K562 (cell line): ENCODE results near the gene SVIP. TPM values are rescaled to one million over a fixed set of nuclear protein-coding genes. Genes with fewer than 3 reads are reported as not detected.

Experiments used
- ATF7 ChIP-seq: fragments of 450-650 bp; IDR thresholded peaks from 2 replicates; pipeline ENCODE4 v1.7.1; 2014; ENCODE audit warnings: mild to moderate bottlenecking, moderate library complexity
- BCL6 ChIP-seq: fragments of 250-450 bp; sonication (Bioruptor Pico); IDR thresholded peaks from 2 replicates; pipeline ENCODE4 v1.4.0; 2020
- CBX5 ChIP-seq: IDR thresholded peaks from 2 replicates; pipeline ENCODE4 v1.6.1; 2014; ENCODE audit warnings: low read depth, borderline replicate concordance
- CEBPB ChIP-seq: fragments of 450-650 bp; IDR thresholded peaks from 2 replicates; pipeline ENCODE4 v1.6.1; 2016; ENCODE audit warnings: missing genetic modification characterization, missing compliant biosample characterization
- CTBP1 ChIP-seq: fragments of 450-650 bp; IDR thresholded peaks from 2 replicates; pipeline ENCODE4 v1.6.1; 2016; ENCODE audit warnings: borderline replicate concordance
- E2F6 ChIP-seq, 2 experiments: IDR thresholded peaks; 2 replicates each; pipeline ENCODE4 v1.6.1; 2011; ENCODE audit warnings: borderline replicate concordance in 1 of 2, control low read depth in 1 of 2, low read depth in 1 of 2, low read length in 1 of 2, mild to moderate bottlenecking in 1 of 2, mixed read lengths in 1 of 2, moderate library complexity in 1 of 2; ENCODE audit not compliant: insufficient read depth in 1 of 2, insufficient read length in 1 of 2, poor library complexity in 1 of 2, severe bottlenecking in 1 of 2; ENCODE audit errors: extremely low read depth in 1 of 2
- ELK3 ChIP-seq: fragments of 450-650 bp; formaldehyde crosslinking; IDR thresholded peaks from 2 replicates; pipeline ENCODE4 v1.4.0; 2020; ENCODE audit warnings: mild to moderate bottlenecking
- FOXK2 ChIP-seq, 2 experiments: fragments of 450-650 bp; IDR thresholded peaks in 1 of 2; conservative IDR thresholded peaks in 1 of 2; 2 replicates each; pipeline ENCODE4 v1.6.1; 2016; ENCODE audit warnings: low read depth in 2 of 2, mild to moderate bottlenecking in 1 of 2
- MAFG ChIP-seq: fragments of 450-650 bp; conservative IDR thresholded peaks from 2 replicates; pipeline ENCODE4 v1.6.1; 2016; ENCODE audit warnings: missing genetic modification characterization, missing compliant biosample characterization
- MTA3 ChIP-seq: fragments of 450-650 bp; formaldehyde crosslinking; IDR thresholded peaks from 2 replicates; pipeline ENCODE4 v1.6.1; 2017; ENCODE audit warnings: mild to moderate bottlenecking, borderline replicate concordance
- NR4A1 ChIP-seq, 2 experiments: fragments of 250-450 bp in 1 of 2; fragments of 450-650 bp in 1 of 2; sonication (Bioruptor Pico) in 1 of 2; IDR thresholded peaks; 2 replicates each; pipeline versions ENCODE4 v1.4.0 to v1.6.1; 2016 to 2020; ENCODE audit warnings: mild to moderate bottlenecking in 2 of 2, missing compliant biosample characterization in 1 of 2, missing genetic modification characterization in 1 of 2, moderate library complexity in 1 of 2
- POLR2A ChIP-seq: fragments of 450-650 bp; conservative IDR thresholded peaks from 2 replicates; pipeline ENCODE4 v1.6.1; 2016
- PRPF4 ChIP-seq: fragments of 200-400 bp; formaldehyde crosslinking; IDR thresholded peaks from one replicate; pipeline ENCODE4 v1.6.1; 2017; ENCODE audit warnings: low read length, low read depth, mild to moderate bottlenecking; ENCODE audit not compliant: insufficient read depth, poor library complexity, severe bottlenecking
- RAD21 ChIP-seq, 2 experiments: fragments of 250-450 bp in 1 of 2; fragments of 450-650 bp in 1 of 2; sonication (Bioruptor Pico) in 1 of 2; formaldehyde crosslinking in 1 of 2; IDR thresholded peaks in 1 of 2; conservative IDR thresholded peaks in 1 of 2; 2 replicates each; pipeline versions ENCODE4 v1.4.0 to v1.8.0; 2020 to 2022; ENCODE audit warnings: mild to moderate bottlenecking in 2 of 2, moderate library complexity in 1 of 2
- RAD51 ChIP-seq: fragments of 450-650 bp; IDR thresholded peaks from 2 replicates; pipeline ENCODE4 v1.7.1; 2016; ENCODE audit warnings: low read depth, mild to moderate bottlenecking, borderline replicate concordance
- RREB1 ChIP-seq: fragments of 250-450 bp; sonication (Bioruptor Pico); IDR thresholded peaks from 2 replicates; pipeline ENCODE4 v1.4.0; 2020
- TRIM25 ChIP-seq: fragments of 450-650 bp; IDR thresholded peaks from 2 replicates; pipeline ENCODE4 v1.7.0; 2016; ENCODE audit warnings: borderline replicate concordance
- ZC3H4 ChIP-seq: sonication (generic); formaldehyde crosslinking; IDR thresholded peaks from 2 replicates; pipeline ENCODE4 v1.9.0; 2021; ENCODE audit warnings: missing genetic modification reagents, borderline replicate concordance
- ZNF316 ChIP-seq: fragments of 450-650 bp; IDR thresholded peaks from 2 replicates; pipeline ENCODE4 v1.6.1; 2016
- polyA plus RNA-seq, 8 experiments: library from polyadenylated mRNA; depleted of rRNA in 4 of 8; stranded (reverse) in 5 of 8; unstranded in 3 of 8; fragments of >200 nt; fragmentation: Nextera tagmentation in 2 of 8; fragmentation: Illumina TruSeq in 1 of 8; extraction: Ambion mirVana in 2 of 8; extraction: Trizol in 1 of 8; gene quantifications; 2 replicates each; pipeline versions ENCODE4 v1.2.1 to v1.2.3, GENCODE V29; 2011 to 2014; ENCODE audit warnings: inconsistent platforms in 1 of 8, missing spikeins in 1 of 8
- total RNA-seq, 7 experiments: library from RNA; depleted of rRNA in 6 of 7; stranded (reverse); fragments of >200 nt in 6 of 7; fragmentation: Illumina TruSeq in 2 of 7; extraction: Trizol in 2 of 7; gene quantifications; 2 replicates each; pipeline versions ENCODE4 v1.2.1 to v1.2.3, GENCODE V29; 2011 to 2021; ENCODE audit warnings: low replicate concordance in 1 of 7

Gene SVIP
- total and polyA plus RNA-seq, 9 of the 15 experiments (the other 6 are each of a cell fraction or from before 2014, with no cell fraction given): 17.9 to 62.5 (median 47.5) TPM

- TF ChIP-seq RREB1: no peak
- no peak for TF ChIP-seq ELK3 (CRISPR knock-in tag)
- peak in 1 of 2 experiments; percentile 49; a peak in 2 of 4 replicates for TF ChIP-seq FOXK2 (conservative IDR thresholded peaks at IDR 0.05 in 1 of 2, IDR thresholded peaks at IDR 0.05 in 1 of 2; ENCODE audit: low read depth in 2 of 2)
- TF ChIP-seq TRIM25: no peak
- no peak for TF ChIP-seq ZC3H4 (CRISPR knock-in tag)
- no peak for TF ChIP-seq POLR2A
- 0 out of 2 replicates have a peak, but pooled peaks have one; percentile 12 for TF ChIP-seq CTBP1
- TF ChIP-seq MAFG (tag): peak; percentile 52; the same call in 1 of the 2 replicates
- TF ChIP-seq E2F6 (IDR thresholded peaks at IDR 0.05; ENCODE audit: borderline replicate concordance in 1 of 2, extremely low read depth in 1 of 2, insufficient read depth in 1 of 2, insufficient read length in 1 of 2, low read depth in 1 of 2, low read length in 1 of 2, poor library complexity in 1 of 2, severe bottlenecking in 1 of 2): no peak
- TF ChIP-seq MTA3: no peak
- TF ChIP-seq CEBPB (tag): no peak
- peak; percentile 32; the same call in 1 of the 2 replicates for TF ChIP-seq RAD51
- TF ChIP-seq ATF7: no peak
- TF ChIP-seq RAD21 (CRISPR knock-in tag; conservative IDR thresholded peaks at IDR 0.05 in 1 of 2, IDR thresholded peaks at IDR 0.05 in 1 of 2): peak in 1 of 2 experiments; percentile 49; a peak in 2 of 4 replicates
- no peak for TF ChIP-seq NR4A1 (CRISPR knock-in tag; IDR thresholded peaks at IDR 0.05)
- TF ChIP-seq NR4A1 (tag; IDR thresholded peaks at IDR 0.05): no peak
- TF ChIP-seq BCL6 (CRISPR knock-in tag): no peak
- no peak for TF ChIP-seq CBX5
- TF ChIP-seq PRPF4: no peak
- peak; percentile 48; the same call in 1 of the 2 replicates for TF ChIP-seq ZNF316
Observed at GRCh38 chr11:22792497-22792896, 37.1 kb downstream of the SVIP start (continued).
